GM18507 (cell line): Measurements from ENCODE around the gene AK5.
"Not testable (repeated sequence)": the region's sequence is repeated elsewhere in the genome, so short reads cannot be mapped to it uniquely, and the experiment has no call there.

Experiments
- DNase-seq: peaks from one replicate; pipeline ENCODE4 v3.0.0; 2011; ENCODE audit warnings: low read depth; ENCODE audit not compliant: insufficient read length; ENCODE audit errors: extremely low spot score
- FAIRE-seq: peaks from 2 replicates; lab custom pipeline; 2011; peaks lifted over from hg19 to GRCh38; lab: Jason Lieb, UNC

The AK5 gene

DNA sequence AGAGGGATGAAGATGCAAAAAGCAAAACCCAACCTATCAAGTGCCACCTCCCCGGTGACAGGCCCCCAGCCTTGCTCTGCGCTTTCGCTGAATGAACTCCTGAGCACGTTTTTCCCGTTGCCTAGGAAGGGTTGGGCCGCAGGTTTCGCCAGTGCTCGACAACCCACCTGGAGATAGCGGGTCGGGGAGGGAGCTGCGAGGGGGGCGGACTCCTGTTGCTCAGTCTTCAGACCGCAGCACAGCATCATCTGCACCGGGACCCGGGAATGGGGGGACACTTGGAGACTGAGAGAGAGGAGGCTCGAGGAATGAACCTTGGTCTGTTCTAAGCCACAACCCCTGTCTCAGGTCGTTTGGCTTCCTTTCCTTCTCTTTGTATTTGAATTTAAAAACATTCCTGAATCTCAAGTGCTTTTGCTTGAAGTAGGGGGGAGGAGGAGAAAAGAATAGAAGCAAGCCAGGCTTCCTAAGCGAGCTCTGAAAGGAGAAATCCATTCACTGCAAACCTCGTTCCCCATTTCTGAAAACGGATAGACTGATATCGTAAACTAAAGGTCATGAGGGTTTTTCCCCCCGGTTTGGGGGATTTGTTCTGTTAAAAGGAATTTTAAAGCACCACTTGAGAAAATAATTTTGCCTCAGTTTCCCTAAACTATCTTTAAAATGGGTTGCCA, 1.2 kb downstream of the AK5 start:
- FAIRE-seq (no peak), DNase-seq (no peak)

DNA sequence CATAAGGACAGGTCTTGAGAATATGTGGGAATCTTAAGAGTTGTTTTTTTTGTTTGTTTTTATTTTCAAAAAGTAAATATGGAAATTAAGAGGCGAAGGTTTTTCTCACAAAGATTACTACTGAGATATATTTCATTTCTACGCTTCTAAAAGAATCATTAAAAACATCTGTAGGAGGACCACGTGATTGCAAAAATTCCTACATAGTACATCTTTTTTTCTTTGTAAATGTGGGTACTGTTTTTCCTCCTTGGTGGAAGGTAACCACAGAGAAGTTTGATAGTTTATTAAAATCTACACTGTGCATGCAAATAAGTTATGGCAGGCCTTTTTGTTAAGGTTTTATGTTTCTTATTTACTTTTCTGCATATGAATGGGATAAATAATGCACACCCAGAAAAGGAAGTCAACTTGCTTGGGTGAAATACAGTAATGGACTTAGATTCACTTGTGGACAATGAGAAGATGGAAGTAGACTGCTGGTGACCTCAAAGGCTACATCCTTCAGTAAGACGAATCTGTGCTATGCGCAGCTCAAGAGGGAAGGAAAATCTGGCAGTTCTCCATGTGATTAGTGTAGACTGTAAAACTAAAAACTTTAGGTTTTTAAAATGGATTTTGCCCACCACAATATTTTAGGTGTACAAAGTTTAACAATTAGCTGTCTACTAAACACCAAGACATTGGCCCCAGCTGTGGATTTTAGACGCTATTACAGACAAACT, 2.0 kb downstream of the AK5 start:
- no peak for FAIRE-seq
- no peak for DNase-seq

- no peak for DNase-seq
- no peak for FAIRE-seq
Measured at GRCh38 chr1:77287535-77287934, 5.7 kb downstream of the AK5 start.

DNA sequence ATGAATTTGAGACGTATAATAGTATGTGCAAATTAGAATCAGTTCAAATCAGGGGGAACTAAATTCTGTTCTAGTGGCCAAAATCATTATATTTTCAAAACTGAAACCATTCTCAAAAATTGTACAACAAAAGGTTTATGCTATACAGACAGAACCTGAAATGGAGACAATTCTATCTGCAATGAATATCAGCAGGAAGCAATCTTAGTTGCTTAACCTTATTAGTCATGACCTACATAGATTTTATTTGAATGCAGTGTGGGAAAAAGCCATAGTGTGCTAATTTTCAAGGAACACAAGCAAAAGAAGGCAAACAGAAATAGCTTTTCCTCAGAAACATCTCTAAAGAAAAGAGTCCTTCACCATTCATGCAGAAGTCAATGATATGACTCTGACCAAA, 6.5 kb downstream of the AK5 start:
- FAIRE-seq (no peak), DNase-seq (no peak)

- FAIRE-seq (no peak), DNase-seq (no peak)
Measured at GRCh38 chr1:77290576-77290975, 8.8 kb downstream of the AK5 start.

- no peak for FAIRE-seq
- DNase-seq: no peak
Measured at GRCh38 chr1:77292551-77292950, 10.7 kb downstream of the AK5 start.

DNA sequence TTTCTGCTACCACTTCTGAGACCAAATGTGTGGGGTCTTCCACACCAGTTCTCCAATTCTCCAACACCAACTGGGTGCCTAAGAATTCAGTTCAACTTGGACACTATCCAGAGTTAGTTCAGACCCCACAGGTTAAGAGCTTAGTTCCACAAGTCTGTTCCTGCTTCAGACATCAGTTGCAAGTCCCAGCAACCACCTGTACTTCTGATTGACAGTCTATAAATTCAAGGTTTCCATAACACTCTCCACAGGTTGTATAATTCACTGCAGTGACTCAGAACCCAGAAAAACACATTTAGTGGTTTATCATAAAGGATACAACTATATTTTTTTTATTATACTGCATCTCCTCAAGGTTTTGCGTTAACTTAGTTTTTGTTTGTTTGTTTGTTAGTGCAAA, 18.7 kb downstream of the AK5 start:
- FAIRE-seq: no peak
- DNase-seq: no peak

GRCh38 chr1:77303387-77303786, 21.6 kb downstream of the AK5 start:
- no peak for FAIRE-seq
- DNase-seq: no peak

GRCh38 chr1:77308889-77309621, 27.2 kb downstream of the AK5 start:
- FAIRE-seq (no peak), DNase-seq (no peak)

- no peak for FAIRE-seq
Measured at GRCh38 chr1:77310924-77311323, 29.1 kb downstream of the AK5 start.

DNA sequence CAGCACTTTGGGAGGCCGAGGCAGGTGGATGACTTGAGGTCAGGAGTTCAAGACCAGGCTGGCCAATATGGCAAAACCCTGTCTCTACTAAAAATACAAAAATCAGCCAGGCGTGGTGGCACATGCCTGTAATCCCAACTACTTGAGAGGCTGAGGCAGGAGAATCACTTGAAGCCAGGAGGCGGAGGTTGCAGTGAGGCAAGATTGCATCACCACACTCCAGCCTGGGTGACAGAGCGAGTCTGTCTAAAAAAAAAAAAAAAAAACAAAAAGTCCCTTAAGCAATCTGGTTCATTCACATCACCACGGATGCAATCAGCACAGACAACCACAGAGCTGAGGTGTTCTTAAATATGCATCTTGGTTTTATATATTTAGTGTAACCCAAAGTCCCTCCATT, 30.5 kb downstream of the AK5 start:
- not testable (repeated sequence) for FAIRE-seq, DNase-seq

More at GRCh38 chr1:77310924-77311323, 29.1 kb downstream of the AK5 start:
- no peak for DNase-seq

DNA sequence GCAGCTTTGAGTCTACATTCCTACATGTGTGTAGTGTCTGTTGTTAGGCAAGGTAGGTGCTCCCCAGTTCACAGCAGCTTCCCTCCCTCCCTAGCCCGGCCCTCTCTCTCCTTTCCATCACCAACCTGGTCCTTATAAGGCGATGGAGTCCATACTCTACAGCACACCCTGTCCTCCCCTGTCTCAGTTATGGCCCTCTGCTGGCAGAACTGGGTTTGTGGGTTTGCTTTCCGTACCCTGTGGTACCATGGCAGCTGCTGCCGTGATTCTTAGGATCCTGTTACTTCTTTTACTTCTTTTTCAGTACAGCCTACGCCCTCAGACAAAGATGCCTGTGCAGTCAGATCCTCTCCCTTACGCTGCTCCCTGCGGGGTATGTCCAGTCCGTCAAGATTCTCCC, 31.7 kb downstream of the AK5 start:
- FAIRE-seq: no peak

GRCh38 chr1:77316006-77316405, 34.2 kb downstream of the AK5 start:
- no peak for DNase-seq
- FAIRE-seq: no peak

More for the DNA sequence above, 31.7 kb downstream of the AK5 start:
- DNase-seq: no peak

- FAIRE-seq: no peak
Measured at GRCh38 chr1:77316966-77317365, 35.1 kb downstream of the AK5 start.

GRCh38 chr1:77319036-77319705, 37.4 kb downstream of the AK5 start:
- DNase-seq (no peak), FAIRE-seq (no peak)

More at GRCh38 chr1:77316966-77317365, 35.1 kb downstream of the AK5 start:
- no peak for DNase-seq

GRCh38 chr1:77322061-77322900, 40.5 kb downstream of the AK5 start:
- no peak for DNase-seq
- FAIRE-seq: no peak

- FAIRE-seq: no peak
- no peak for DNase-seq
Measured at GRCh38 chr1:77333501-77333900, 51.7 kb downstream of the AK5 start.

DNA sequence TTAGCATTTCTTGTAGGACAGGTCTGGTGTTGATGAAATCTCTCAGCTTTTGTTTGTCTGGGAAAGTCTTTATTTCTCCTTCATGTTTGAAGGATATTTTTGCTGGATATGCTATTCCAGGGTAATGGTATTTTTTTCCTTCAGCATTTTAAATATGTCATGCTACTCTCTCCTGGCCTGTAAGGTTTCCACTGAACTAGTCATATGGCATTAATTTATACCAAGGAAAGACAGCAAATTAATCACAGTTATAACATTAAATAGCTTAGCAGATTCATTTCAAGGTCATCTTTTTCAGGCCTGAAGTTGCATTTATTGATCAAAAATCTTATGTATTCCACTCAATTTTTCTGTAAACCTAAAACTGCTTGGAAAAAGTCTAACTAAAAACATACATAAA, 54.9 kb downstream of the AK5 start:
- DNase-seq (no peak), FAIRE-seq (no peak)

- DNase-seq (no peak), FAIRE-seq (no peak)
Measured at GRCh38 chr1:77339326-77339725, 57.5 kb downstream of the AK5 start.
